SU-DHL-6 (cell line): ENCODE results near the gene CAV1.
"Not testable (repeated sequence)": the region's sequence is repeated elsewhere in the genome, so short reads cannot be mapped to it uniquely, and the experiment has no call there.

Experiments used
- H2AFZ ChIP-seq: fragments of 200-600 bp; sonication (generic); 2 replicates; pipeline ENCODE4 v1.6.1; 2014; ENCODE audit warnings: low read depth, mild to moderate bottlenecking, moderate library complexity, mixed read lengths, antibody characterized with exemption, low read length; ENCODE audit not compliant: severe bottlenecking
- H3F3A ChIP-seq: fragments of 200-600 bp; shearing (Covaris generic); 2 replicates; pipeline ENCODE4 v1.6.0; 2016; ENCODE audit warnings: antibody characterized with exemption, mild to moderate bottlenecking; ENCODE audit not compliant: insufficient read depth
- H3K27ac ChIP-seq: fragments of 200-600 bp; sonication (generic); 2 replicates; pipeline ENCODE4 v1.5.1; 2016; ENCODE audit warnings: low read depth, mild to moderate bottlenecking, low read length, moderate library complexity, mixed read lengths
- H3K27me3 ChIP-seq: fragments of 200-600 bp; sonication (generic), shearing (Covaris generic); 2 replicates; pipeline ENCODE4 v1.6.0; 2014; ENCODE audit warnings: mild to moderate bottlenecking, low read length
- H3K36me3 ChIP-seq: fragments of 200-600 bp; sonication (generic); 2 replicates; pipeline ENCODE4 v1.6.1; 2014; ENCODE audit warnings: mild to moderate bottlenecking, low read length, mixed read lengths
- H3K4me2 ChIP-seq: fragments of 300-600, 200-600 bp; shearing (Covaris generic), sonication (generic); 2 replicates; pipeline ENCODE4 v1.6.0; 2014; ENCODE audit warnings: low read length, low read depth, mild to moderate bottlenecking; ENCODE audit not compliant: poor library complexity, severe bottlenecking
- H3K4me3 ChIP-seq: fragments of 200-600 bp; sonication (generic); 2 replicates; pipeline ENCODE4 v1.5.1; 2014; ENCODE audit warnings: antibody characterized with exemption, low read length, mild to moderate bottlenecking, mixed read lengths; ENCODE audit not compliant: insufficient read depth, poor library complexity, severe bottlenecking
- H3K79me2 ChIP-seq: fragments of 200-600 bp; sonication (generic); 2 replicates; pipeline ENCODE4 v1.6.1; 2014; ENCODE audit warnings: mild to moderate bottlenecking, low read length, moderate library complexity; ENCODE audit not compliant: insufficient read depth
- H3K9ac ChIP-seq: fragments of 200-600 bp; sonication (generic); 2 replicates; pipeline ENCODE4 v1.7.0; 2014; ENCODE audit warnings: mild to moderate bottlenecking, low read length
- H3K9me2 ChIP-seq: fragments of 200-600 bp; sonication (generic); replicated peaks from 2 replicates; pipeline ENCODE4 v1.6.1; 2014; ENCODE audit warnings: low read length; ENCODE audit not compliant: insufficient read depth
- H3K9me3 ChIP-seq: fragments of 200-600 bp; sonication (generic); 2 replicates; pipeline ENCODE4 v1.6.1; 2014; ENCODE audit warnings: low read length, mixed read lengths; ENCODE audit not compliant: insufficient read depth
- H4K20me1 ChIP-seq: fragments of 200-600 bp; sonication (generic); 2 replicates; pipeline ENCODE4 v1.6.1; 2014; ENCODE audit warnings: low read depth, mild to moderate bottlenecking, antibody characterized with exemption, low read length, moderate library complexity, mixed read lengths
- CTCF ChIP-seq: fragments of 200-600 bp; sonication (generic); IDR thresholded peaks from one replicate; pipeline ENCODE4 v1.5.1; 2017; ENCODE audit warnings: antibody characterized with exemption, mild to moderate bottlenecking, low read length, moderate library complexity; ENCODE audit not compliant: insufficient read depth, poor library complexity, severe bottlenecking
- EZH2phosphoT487 ChIP-seq: fragments of 200-600 bp; sonication (generic), shearing (Covaris generic); conservative IDR thresholded peaks from 2 replicates; pipeline ENCODE4 v1.6.1; 2018; ENCODE audit warnings: mild to moderate bottlenecking, antibody characterized with exemption, low read length, moderate library complexity, mixed read lengths

CAV1 gene

GRCh38 chr7:116585392-116585791, 60.6 kb downstream of the CAV1 start:
- no peaks in the 10 kb centered on the region for H3K9me3 ChIP-seq
- TF ChIP-seq CTCF, result no peak
- no peak for TF ChIP-seq EZH2phosphoT487
- H3K4me2 ChIP-seq, result no peak overlapping the region
- no peaks in the 10 kb centered on the region for H3F3A ChIP-seq
- no peaks in the 10 kb centered on the region for H3K79me2 ChIP-seq
- H2AFZ ChIP-seq, result no peak overlapping the region
- H3K4me3 ChIP-seq, result no peak overlapping the region
- no peak overlapping the region for H3K27ac ChIP-seq
- no peaks in the 10 kb centered on the region for H3K9me2 ChIP-seq
- H3K9ac ChIP-seq, result no peak overlapping the region
- H3K27me3 ChIP-seq, result no peaks in the 10 kb centered on the region
- no peaks in the 10 kb centered on the region for H4K20me1 ChIP-seq
- H3K36me3 ChIP-seq, result no peaks in the 10 kb centered on the region

DNA sequence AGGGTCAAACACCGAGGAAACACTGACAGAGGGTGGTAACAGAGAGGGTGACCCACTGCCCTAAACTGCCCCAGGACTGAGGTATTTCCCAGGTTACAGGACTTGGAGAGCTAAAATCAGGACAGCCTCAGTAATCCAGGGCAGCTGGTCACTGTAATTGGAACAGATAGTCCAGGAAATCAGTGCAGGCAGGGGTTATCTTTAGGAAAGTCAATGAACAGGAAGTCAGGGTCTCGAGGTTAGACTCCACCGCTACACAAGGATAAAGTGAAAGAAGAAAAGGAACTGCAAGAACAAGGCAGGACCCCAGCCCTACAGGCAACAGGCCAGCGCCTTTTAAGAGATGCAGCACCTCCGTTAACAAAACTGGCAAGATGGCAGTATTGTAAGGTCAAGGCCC, 61.1 kb downstream of the CAV1 start:
- no peak overlapping the region for H2AFZ ChIP-seq
- no peaks in the 10 kb centered on the region for H3K9me3 ChIP-seq
- no peaks in the 10 kb centered on the region for H4K20me1 ChIP-seq
- H3K36me3 ChIP-seq, result no peaks in the 10 kb centered on the region
- H3K79me2 ChIP-seq, result no peaks in the 10 kb centered on the region
- H3F3A ChIP-seq, result no peaks in the 10 kb centered on the region
- H3K9ac ChIP-seq, result no peak overlapping the region
- no peaks in the 10 kb centered on the region for H3K9me2 ChIP-seq
- no peak overlapping the region for H3K27ac ChIP-seq
- no peak overlapping the region for H3K4me3 ChIP-seq
- H3K27me3 ChIP-seq, result no peaks in the 10 kb centered on the region
- no peak overlapping the region for H3K4me2 ChIP-seq
- TF ChIP-seq CTCF, result no peak
- TF ChIP-seq EZH2phosphoT487, result no peak

GRCh38 chr7:116587200-116587599, 62.4 kb downstream of the CAV1 start:
- not testable (repeated sequence) for H3K36me3 ChIP-seq, H3K4me2 ChIP-seq, H3F3A ChIP-seq, H3K9me2 ChIP-seq, H3K27me3 ChIP-seq, H3K79me2 ChIP-seq, H4K20me1 ChIP-seq, H2AFZ ChIP-seq, H3K9me3 ChIP-seq, H3K9ac ChIP-seq, H3K27ac ChIP-seq, H3K4me3 ChIP-seq

DNA sequence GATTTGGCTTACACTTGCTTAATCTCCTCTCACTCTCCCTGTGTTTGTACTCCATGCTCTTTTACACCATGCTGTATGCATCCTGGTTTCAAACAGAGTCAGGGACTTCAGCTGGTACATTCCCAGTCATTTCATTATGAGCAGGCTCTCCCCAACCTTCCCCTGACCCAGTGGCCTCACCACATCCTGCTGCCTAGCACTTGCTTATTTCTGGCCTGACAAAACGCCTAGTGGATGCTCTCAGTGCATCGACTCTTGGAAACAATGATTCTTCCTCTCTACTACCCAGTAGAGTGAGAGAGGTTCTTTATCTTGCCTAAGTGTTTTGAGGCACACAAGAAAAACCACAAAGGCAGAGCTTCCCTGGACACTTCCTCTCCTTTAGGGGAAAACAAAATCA, 63.4 kb downstream of the CAV1 start:
- Histone ChIP-seq H3K9ac (no peak overlapping the region), H3K27ac (no peak overlapping the region), H3F3A (no peaks in the 10 kb centered on the region), H3K9me2 (no peaks in the 10 kb centered on the region), H3K4me2 (no peak overlapping the region), H3K27me3 (no peaks in the 10 kb centered on the region), H3K9me3 (no peaks in the 10 kb centered on the region), H4K20me1 (no peaks in the 10 kb centered on the region), H3K36me3 (no peaks in the 10 kb centered on the region), H3K79me2 (no peaks in the 10 kb centered on the region), H2AFZ (no peak overlapping the region), H3K4me3 (no peak overlapping the region)
- TF ChIP-seq EZH2phosphoT487 (no peak), CTCF (no peak)
